ENCODE measurements around the gene DDX39A. TPM values are rescaled to one million over a fixed set of nuclear protein-coding genes. Genes with fewer than 3 reads are reported as not detected.
"Not testable (repeated sequence)": the region's sequence is repeated elsewhere in the genome, so short reads cannot be mapped to it uniquely, and the experiment has no call there.

Gene DDX39A
- total RNA-seq, 2 experiments from 2014 or later = 273 to 311 TPM

DNA sequence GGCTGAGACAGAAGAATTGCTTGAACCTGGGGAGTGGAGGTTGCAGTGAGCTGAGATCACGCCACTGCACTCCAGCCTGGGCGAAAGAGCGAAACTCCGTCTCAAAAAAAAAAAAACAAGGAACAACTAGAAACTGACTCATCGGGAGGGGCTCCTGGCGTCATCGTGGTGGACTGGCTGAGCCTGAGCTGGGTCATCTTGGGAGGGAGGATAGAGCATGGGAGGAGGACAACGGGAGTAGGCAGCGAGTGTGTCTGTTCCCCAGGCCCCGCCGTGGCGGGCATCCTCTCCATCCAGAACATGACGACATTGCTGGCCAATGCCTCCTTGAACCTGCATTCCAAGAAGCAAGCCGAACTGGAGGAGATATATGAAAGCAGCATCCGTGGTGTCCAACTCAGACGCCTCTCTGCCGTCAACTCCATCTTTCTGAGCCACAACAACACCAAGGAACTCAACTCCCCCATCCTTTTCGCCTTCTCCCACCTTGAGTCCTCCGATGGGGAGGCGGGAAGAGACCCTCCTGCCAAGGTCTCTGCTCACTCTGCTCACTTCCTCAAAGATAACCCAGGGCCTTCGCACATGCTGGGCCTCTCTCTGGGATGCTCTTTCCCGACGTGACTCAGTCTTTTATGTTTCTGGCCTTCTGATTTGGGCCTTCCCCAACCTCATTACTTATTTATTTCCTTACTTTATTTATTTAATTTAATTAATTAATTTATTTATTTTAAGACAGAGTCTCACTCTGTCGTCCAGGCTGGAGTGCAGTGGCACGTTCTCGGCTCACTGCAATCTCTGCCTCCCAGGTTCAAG is 16.6 kb downstream of the DDX39A start:
- H3K4me1 Mint-ChIP-seq = peaks cover 12% of the 10 kb centered on the region
- DNase-seq = no peak
- no peak overlapping the region for H3K27ac Mint-ChIP-seq
- ATAC-seq = no peak
- no peaks in the 10 kb centered on the region for H3K27me3 Mint-ChIP-seq
- no peaks in the 10 kb centered on the region for H3K9me3 Mint-ChIP-seq (ENCODE audit: low read depth)
- H3K36me3 Mint-ChIP-seq = peaks cover 62% of the 10 kb centered on the region
- CTCF ChIA-PET = interaction anchor here (1.2 to 14.1 kb wide), 4 partner anchors 18 to 49 kb away, joined by 3 to 211 read pairs (median 22); partner anchors contain the start of gene ADGRE5
- H3K4me3 Mint-ChIP-seq = no peak overlapping the region

DNA sequence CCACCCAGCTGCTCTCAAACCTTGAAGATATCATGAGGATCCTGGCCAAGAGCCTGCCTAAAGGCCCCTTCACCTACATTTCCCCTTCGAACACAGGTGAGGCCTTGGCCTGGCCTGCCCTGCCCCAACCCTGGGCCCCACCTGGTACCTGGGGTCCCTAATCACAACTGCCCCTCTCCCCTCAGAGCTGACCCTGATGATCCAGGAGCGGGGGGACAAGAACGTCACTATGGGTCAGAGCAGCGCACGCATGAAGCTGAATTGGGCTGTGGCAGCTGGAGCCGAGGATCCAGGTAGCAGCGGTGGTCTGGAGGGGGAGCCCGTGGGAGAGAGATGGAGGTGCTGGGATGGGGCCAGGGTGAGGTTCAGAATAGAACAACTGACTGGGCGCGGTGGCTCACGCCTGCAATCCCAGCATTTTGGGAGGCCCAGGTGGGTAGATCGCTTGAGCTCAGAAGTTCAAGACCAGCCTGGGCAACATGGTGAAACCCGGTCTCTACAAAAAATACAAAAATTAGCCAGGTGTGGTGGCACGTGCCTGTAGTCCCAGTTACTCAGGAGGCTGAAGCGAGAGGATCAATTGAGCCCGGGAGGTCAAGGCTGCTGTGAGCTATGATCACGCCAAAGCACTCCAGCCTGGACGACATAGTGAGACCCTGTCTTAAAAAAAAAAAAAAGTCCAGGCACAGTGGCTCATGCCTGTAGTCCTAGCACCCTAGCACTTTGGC is 17.5 kb downstream of the DDX39A start:
- peak overlapping the region; percentile 56 for H3K27ac Mint-ChIP-seq
- no peaks in the 10 kb centered on the region for H3K27me3 Mint-ChIP-seq
- H3K9me3 Mint-ChIP-seq (ENCODE audit: low read depth) = no peaks in the 10 kb centered on the region
- CTCF ChIA-PET = interaction anchor here (1.2 to 14.1 kb wide), 3 partner anchors 17 to 40 kb away, joined by 3 to 211 read pairs (median 40); partner anchors contain the start of gene ADGRE5
- ATAC-seq (no peak), DNase-seq (no peak)
- H3K4me3 Mint-ChIP-seq = no peak overlapping the region
- H3K4me1 Mint-ChIP-seq = peaks cover 8% of the 10 kb centered on the region
- peaks cover 60% of the 10 kb centered on the region for H3K36me3 Mint-ChIP-seq

DNA sequence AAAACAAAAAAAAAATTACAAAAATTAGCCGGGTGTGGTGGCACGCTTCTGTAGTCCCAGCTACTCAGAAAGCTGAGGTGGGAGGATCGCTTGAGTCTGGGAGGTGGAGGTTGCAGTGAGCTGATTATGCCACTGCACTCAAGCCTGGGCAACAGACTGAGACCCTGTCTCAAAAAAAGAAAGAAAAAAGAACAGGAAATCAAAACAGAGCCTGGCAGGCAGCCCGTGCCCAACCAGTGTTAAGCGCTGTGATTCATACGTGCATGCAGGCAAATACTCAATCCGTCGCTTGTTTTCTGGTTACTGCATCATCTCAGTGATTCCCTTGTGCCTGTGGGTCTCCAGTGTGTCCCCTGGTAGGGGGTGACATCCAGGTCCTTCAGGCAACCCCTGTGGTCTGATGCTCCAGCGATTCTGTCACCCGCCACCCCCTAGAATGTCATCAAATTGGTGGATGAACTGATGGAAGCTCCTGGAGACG is 18.1 kb downstream of the DDX39A start:
- H3K9me3 Mint-ChIP-seq (ENCODE audit: low read depth) = no peaks in the 10 kb centered on the region
- CTCF ChIA-PET = interaction anchor here (2.5 to 14.1 kb wide), 2 partner anchors 40 to 80 kb away, joined by 6 to 211 read pairs; no protein-coding TSS in a partner anchor
- peaks cover 5% of the 10 kb centered on the region for H3K4me1 Mint-ChIP-seq
- H3K27ac Mint-ChIP-seq = peak overlapping the region; percentile 19
- H3K27me3 Mint-ChIP-seq = no peaks in the 10 kb centered on the region
- DNase-seq (no peak), ATAC-seq (no peak)
- peaks cover 62% of the 10 kb centered on the region for H3K36me3 Mint-ChIP-seq
- H3K4me3 Mint-ChIP-seq = no peak overlapping the region

DNA sequence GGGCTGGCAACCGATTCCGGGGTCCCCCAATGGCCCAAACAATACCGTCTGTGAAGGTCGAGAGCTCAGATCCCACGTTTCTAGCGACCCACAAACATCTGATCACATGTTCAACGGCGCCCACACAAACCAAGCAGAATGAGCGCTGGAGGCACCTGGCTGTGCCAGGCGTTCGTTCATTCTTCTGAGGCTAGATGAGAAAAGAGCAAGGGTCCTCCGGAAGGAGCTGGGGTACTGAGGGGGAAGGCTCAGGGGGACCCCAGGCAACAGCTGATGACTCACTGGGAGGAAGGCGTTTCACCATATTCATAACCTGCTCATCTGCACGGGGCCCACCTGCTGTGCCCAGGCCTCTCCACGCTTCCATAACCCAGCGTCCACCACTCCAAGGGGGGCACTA is 22.0 kb downstream of the DDX39A start:
- H3K9me3 Mint-ChIP-seq (ENCODE audit: low read depth); H3K27ac Mint-ChIP-seq; H3K27me3 Mint-ChIP-seq; H3K4me3 Mint-ChIP-seq; ATAC-seq; H3K4me1 Mint-ChIP-seq; DNase-seq: not testable (repeated sequence)
- CTCF ChIA-PET = interaction anchor here (0.9 kb wide), 1 partner anchor 33 kb away, joined by 3 read pairs; no protein-coding TSS in a partner anchor
- H3K36me3 Mint-ChIP-seq = peaks cover 60% of the 10 kb centered on the region

DNA sequence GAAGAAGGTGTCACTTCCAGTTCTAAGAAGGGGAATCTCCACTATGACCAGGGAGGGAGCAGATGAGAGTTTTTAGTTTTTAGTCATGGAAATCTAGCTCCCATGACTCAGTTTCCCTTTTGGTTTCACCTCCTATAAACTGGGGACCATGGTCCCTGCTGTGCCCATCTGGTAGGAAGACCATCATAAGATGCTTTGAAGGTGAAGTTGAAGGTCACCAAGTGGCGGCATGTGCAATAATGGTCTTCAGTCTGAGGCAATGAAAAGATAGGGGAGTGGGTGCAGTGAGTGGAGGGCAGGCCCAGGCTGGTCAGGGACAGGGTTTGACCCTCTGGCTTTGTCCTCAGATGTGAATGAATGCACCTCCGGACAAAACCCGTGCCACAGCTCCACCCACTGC is 22.4 kb downstream of the DDX39A start:
- CTCF ChIA-PET = interaction anchor here (0.9 kb wide), 1 partner anchor 32 kb away, joined by 3 read pairs; no protein-coding TSS in a partner anchor
- H3K4me3 Mint-ChIP-seq, DNase-seq: not testable (repeated sequence)

DNA sequence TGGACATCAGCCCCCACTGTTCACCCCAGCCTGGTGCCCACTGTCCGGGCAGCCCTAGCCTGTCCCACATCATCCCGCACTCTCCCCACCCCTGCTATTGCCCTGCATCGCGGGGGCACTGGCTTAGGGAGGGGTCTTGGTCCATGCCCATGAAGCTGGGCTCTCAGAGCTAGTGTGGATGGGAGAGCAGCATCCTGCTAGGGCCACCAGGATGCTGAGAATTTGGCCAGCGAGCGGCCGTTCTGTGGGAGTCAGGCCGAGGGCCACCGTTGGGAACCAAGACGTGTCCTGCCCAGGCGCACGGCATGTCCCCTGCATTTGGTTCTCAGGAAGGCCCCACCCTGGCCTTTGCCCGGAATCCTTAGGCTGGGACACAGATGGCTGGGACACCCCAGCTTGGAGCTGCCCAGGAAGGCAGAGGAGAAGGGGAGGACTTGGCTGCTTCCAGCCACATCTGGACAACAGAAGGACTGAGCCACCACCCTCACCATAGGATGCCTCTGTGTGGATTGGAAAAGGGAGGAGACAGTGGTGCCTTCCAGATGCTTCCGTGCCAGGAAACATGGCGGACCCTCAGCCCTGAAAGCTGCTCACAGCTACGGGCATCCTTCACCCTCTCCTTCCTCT is 23.3 kb downstream of the DDX39A start:
- no peak for DNase-seq
- H3K4me1 Mint-ChIP-seq = no peaks in the 10 kb centered on the region
- peak; percentile 14 for ATAC-seq
- H3K27ac Mint-ChIP-seq = no peak overlapping the region
- no peaks in the 10 kb centered on the region for H3K27me3 Mint-ChIP-seq
- peaks cover 55% of the 10 kb centered on the region for H3K36me3 Mint-ChIP-seq
- CTCF ChIA-PET = interaction anchor here (1.9 kb wide), 1 partner anchor 10 kb away, joined by 4 read pairs; no protein-coding TSS in a partner anchor
- no peak overlapping the region for H3K4me3 Mint-ChIP-seq
- H3K9me3 Mint-ChIP-seq (ENCODE audit: low read depth) = no peaks in the 10 kb centered on the region

More for the DNA sequence above, 22.4 kb downstream of the DDX39A start:
- not testable (repeated sequence) for H3K27ac Mint-ChIP-seq; H3K27me3 Mint-ChIP-seq; H3K9me3 Mint-ChIP-seq (ENCODE audit: low read depth); ATAC-seq; H3K4me1 Mint-ChIP-seq
- H3K36me3 Mint-ChIP-seq = peaks cover 58% of the 10 kb centered on the region

DNA sequence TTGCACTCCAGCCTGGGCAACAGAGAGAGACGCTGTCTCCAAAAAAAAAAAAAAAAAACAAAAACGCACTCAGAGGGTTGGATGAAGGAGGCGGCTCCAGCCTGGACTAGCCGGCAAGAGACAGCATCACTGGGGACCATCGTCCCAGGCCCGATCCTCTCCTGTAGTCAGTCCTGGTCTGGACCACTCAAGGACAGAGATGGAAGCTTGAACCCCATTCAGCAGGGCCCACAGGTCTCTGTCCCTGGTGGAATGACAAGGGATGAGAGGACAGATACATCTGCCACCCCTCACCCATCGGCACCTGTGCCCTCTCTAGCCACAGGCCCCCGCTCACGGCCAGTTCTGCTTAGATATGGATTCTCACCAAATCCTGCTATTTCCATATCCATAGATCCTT is 23.9 kb downstream of the DDX39A start:
- CTCF ChIA-PET = interaction anchor here (1.9 kb wide), 1 partner anchor 11 kb away, joined by 4 read pairs; no protein-coding TSS in a partner anchor
- peaks cover 57% of the 10 kb centered on the region for H3K36me3 Mint-ChIP-seq
- ATAC-seq = no peak
- H3K27me3 Mint-ChIP-seq = no peaks in the 10 kb centered on the region
- no peak overlapping the region for H3K4me3 Mint-ChIP-seq
- no peak for DNase-seq
- H3K9me3 Mint-ChIP-seq (ENCODE audit: low read depth) = no peaks in the 10 kb centered on the region
- H3K27ac Mint-ChIP-seq = no peak overlapping the region
- H3K4me1 Mint-ChIP-seq = no peaks in the 10 kb centered on the region

DNA sequence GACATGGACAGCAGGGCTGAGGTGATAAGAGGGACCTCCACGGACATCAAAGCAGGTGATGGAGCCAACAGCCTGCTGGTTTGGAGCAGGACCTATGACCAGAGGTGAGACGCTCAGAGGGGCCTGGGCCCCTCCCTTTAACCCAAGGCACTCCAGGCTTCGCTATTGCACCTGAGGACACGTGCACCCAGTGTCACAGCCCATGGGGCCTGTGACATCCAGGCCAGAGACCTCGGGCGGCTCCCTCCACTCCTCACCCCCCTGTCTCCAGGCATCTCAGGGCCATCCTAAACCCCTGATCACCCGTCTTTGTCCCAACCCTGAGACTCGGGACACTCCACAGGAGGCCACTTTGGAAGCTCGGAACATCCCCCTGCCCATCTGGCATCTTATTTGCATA is 25.0 kb downstream of the DDX39A start:
- Mint-ChIP-seq H3K9me3 (ENCODE audit: low read depth) (no peaks in the 10 kb centered on the region), H3K36me3 (peaks cover 55% of the 10 kb centered on the region), H3K27ac (no peak overlapping the region), H3K4me3 (no peak overlapping the region), H3K4me1 (no peaks in the 10 kb centered on the region), H3K27me3 (no peaks in the 10 kb centered on the region)
- ATAC-seq = peak; percentile 3
- CTCF ChIA-PET = interaction anchor here (1.3 to 1.9 kb wide), 3 partner anchors 12 to 258 kb away, joined by 3 to 6 read pairs (median 4); partner anchors contain the start of gene ASF1B
- no peak for DNase-seq

DNA sequence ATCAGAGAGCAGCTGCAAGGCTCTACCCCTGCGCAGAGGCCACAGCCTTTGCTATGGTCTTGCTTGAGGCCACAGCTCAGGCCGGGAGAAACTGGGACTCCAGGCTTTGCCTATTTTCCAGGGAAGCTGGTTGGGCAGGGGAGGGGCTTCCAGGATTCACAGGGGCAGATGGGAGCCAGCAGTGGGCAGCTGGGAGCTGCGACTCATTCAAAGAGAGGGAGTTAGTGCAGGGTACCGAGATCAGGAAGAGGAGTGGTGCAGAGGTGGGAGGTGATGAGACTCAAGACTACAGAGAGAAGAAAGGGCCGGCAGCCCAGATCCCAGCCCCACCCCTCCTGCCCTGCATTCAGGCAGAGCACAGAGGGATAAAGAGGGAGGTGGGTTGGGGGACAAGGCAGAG is 25.8 kb downstream of the DDX39A start:
- H3K4me1 Mint-ChIP-seq = no peaks in the 10 kb centered on the region
- peaks cover 54% of the 10 kb centered on the region for H3K36me3 Mint-ChIP-seq
- no peak overlapping the region for H3K27ac Mint-ChIP-seq
- no peaks in the 10 kb centered on the region for H3K9me3 Mint-ChIP-seq (ENCODE audit: low read depth)
- no peak for DNase-seq
- no peaks in the 10 kb centered on the region for H3K27me3 Mint-ChIP-seq
- CTCF ChIA-PET = interaction anchor here (1.3 to 2.6 kb wide), 5 partner anchors 11 to 257 kb away, joined by 3 to 9 read pairs (median 5); partner anchors contain the start of genes ADGRE5 and ASF1B
- ATAC-seq = no peak
- H3K4me3 Mint-ChIP-seq = no peak overlapping the region

DNA sequence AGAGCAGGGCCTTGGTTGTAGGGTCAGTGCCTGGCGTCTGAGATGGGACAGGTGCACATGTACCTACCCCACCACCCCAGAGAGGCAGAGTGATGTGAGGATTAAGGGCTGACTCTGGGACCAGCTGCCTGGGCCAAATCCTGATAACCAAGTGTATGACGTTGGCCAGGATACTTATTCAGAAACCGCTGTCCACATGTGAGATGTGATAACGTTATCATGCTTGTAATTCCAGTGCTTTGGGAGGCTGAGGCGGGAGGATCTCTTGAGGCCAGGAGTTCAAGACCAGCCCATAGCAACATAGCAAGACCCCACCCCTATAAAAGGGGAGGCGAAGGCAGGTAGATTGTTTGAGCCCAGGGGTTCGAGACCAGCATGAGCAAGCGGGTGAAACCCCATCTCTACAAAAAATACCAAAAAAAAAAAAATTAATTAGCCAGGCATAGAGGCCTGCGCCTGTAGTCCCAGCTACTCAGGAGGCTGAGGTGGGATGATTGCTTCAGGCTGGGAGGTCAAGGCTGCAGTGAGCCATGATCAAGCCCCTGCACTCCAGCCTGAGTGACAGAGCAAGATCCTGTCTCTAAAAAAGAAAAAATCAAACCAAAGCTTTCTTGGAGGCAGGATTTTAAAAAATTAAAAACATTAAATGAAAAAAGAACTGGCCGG is 27.9 kb downstream of the DDX39A start:
- Mint-ChIP-seq H3K4me1 (peaks cover 4% of the 10 kb centered on the region), H3K9me3 (ENCODE audit: low read depth) (no peaks in the 10 kb centered on the region), H3K36me3 (peaks cover 45% of the 10 kb centered on the region), H3K27me3 (no peaks in the 10 kb centered on the region), H3K4me3 (no peak overlapping the region), H3K27ac (no peak overlapping the region)
- CTCF ChIA-PET = interaction anchor here (1.5 to 2.6 kb wide), 2 partner anchors 8 to 13 kb away, joined by 6 to 9 read pairs; no protein-coding TSS in a partner anchor
- DNase-seq = no peak
- ATAC-seq = no peak

DNA sequence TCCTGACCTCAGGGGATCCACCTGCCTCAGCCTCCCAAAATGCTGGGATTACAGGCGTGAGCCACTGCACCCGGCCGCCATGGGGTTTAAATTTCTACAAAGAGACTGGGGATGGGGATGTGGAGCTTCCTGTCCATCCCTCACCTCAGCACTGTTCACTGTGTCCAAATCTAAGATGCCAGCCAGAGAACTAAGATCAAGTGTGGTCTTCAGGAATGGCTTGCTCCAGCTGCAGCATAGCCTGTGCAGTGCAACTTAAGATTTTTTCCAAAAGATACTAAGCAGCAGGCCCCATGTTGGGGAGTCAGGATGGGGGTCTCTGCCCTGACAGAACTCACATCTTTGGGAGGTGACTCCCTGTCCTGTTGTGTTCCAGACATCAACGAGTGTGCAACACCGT is 28.6 kb downstream of the DDX39A start:
- DNase-seq (no peak), ATAC-seq (no peak)
- H3K36me3 Mint-ChIP-seq = peaks cover 40% of the 10 kb centered on the region
- H3K27me3 Mint-ChIP-seq = no peaks in the 10 kb centered on the region
- H3K9me3 Mint-ChIP-seq (ENCODE audit: low read depth) = no peaks in the 10 kb centered on the region
- CTCF ChIA-PET = no interaction called here
- no peak overlapping the region for H3K4me3 Mint-ChIP-seq
- peaks cover 8% of the 10 kb centered on the region for H3K4me1 Mint-ChIP-seq
- H3K27ac Mint-ChIP-seq = peak overlapping the region; percentile 49

DNA sequence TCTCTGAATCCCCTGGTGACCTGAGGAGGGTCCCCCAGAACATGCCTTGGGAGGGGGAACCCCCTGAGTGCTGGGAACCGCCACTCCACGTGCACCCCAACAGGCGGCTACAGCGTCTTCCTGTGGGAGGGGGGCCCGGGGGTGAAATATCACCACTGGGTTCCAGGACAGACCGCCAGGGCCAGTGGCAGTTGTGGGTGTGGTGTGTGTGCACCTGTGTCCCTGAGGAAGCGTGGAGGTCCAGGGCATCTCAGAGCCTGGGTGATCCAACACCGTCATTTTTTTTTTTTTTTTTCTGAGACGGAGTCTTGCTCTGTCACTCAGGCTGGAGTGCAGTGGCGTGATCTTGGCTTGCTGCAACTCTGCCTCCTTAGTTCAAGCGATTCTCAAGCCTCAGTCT is 33.6 kb downstream of the DDX39A start:
- Mint-ChIP-seq H3K27ac (peak overlapping the region; percentile 97), H3K4me3 (peak overlapping the region; percentile 98), H3K4me1 (peaks cover 25% of the 10 kb centered on the region), H3K36me3 (peaks cover 37% of the 10 kb centered on the region), H3K9me3 (ENCODE audit: low read depth) (no peaks in the 10 kb centered on the region), H3K27me3 (no peaks in the 10 kb centered on the region)
- no peak for ATAC-seq
- DNase-seq = peak; percentile 64
- CTCF ChIA-PET = interaction anchor here (0.7 to 6.2 kb wide), 3 partner anchors 17 to 37 kb away, joined by 3 to 72 read pairs (median 3); no protein-coding TSS in a partner anchor

Measured in activated CD8-positive, alpha-beta memory T cell treated with anti-CD3 and anti-CD28 coated beads, Interleukin-2, amount 10 ng/mL, durations not matched to agents 7 days and 5 days (primary cell).